ENCODE data around the gene PTPRC. TPM values are rescaled to one million over a fixed set of nuclear protein-coding genes. Genes with fewer than 3 reads are reported as not detected.

Gene PTPRC
- total and polyA plus RNA-seq, 12 donors, result 1.0 to 62.7 (median 5.3) TPM

GRCh38 chr1:198674009-198674408 is 35.2 kb downstream of the PTPRC start:
- ATAC-seq, result no peak
- WGBS, 2 donors, result 90 to 95% methylated on average over 2 of the region's 2 CpGs
- peak overlapping the region in 1 of 10 donors; percentile 15 for H3K27ac ChIP-seq

GRCh38 chr1:198676253-198676652 is 37.4 kb downstream of the PTPRC start:
- peak overlapping the region in 1 of 10 donors; percentile 91 for H3K27ac ChIP-seq
- TF ChIP-seq CTCF (IDR thresholded peaks at IDR 0.05), result no peak
- DNase-seq, result no peak
- intact Hi-C loops (cut with DNase I), result no loop called here
- H3K27me3 ChIP-seq, result no peaks in the 10 kb centered on the region
- no peak for ATAC-seq
- no peaks in the 10 kb centered on the region for H3K9me3 ChIP-seq
- peaks cover 0 to 5% (median 0%) of the 10 kb centered on the region in 9 donors for H3K36me3 ChIP-seq
- H3K4me3 ChIP-seq, result no peak overlapping the region
- H3K4me1 ChIP-seq, result peaks cover 0 to 91% (median 0%) of the 10 kb centered on the region in 9 donors
- WGBS, 2 donors, result 55 to 70% methylated on average over 1 of the region's 1 CpG

More at GRCh38 chr1:198674009-198674408, 35.2 kb downstream of the PTPRC start:
- no peak for DNase-seq
- no peaks in the 10 kb centered on the region for H3K9me3 ChIP-seq
- no peaks in the 10 kb centered on the region for H3K36me3 ChIP-seq
- H3K27me3 ChIP-seq, result no peaks in the 10 kb centered on the region
- intact Hi-C loops (cut with DNase I), result no loop called here
- peaks cover 0 to 94% (median 0%) of the 10 kb centered on the region in 9 donors for H3K4me1 ChIP-seq
- no peak for TF ChIP-seq CTCF (IDR thresholded peaks at IDR 0.05)
- H3K4me3 ChIP-seq, result no peak overlapping the region

- ATAC-seq, result no peak
Measured at GRCh38 chr1:198677027-198677426, 38.2 kb downstream of the PTPRC start.

GRCh38 chr1:198677871-198678270 is 39.0 kb downstream of the PTPRC start:
- Histone ChIP-seq H3K27me3 (peaks cover 0 to 4% (median 0%) of the 10 kb centered on the region in 7 donors), H3K36me3 (peaks cover 0 to 5% (median 0%) of the 10 kb centered on the region in 9 donors), H3K4me1 (peaks cover 0 to 91% (median 0%) of the 10 kb centered on the region in 9 donors), H3K27ac (peak overlapping the region in 1 of 10 donors; percentile 91), H3K9me3 (no peaks in the 10 kb centered on the region), H3K4me3 (peak overlapping the region in 1 of 10 donors; percentile 15)
- intact Hi-C loops (cut with DNase I), result no loop called here
- DNase-seq (no peak), ATAC-seq (no peak)
- 87 to 89% methylated on average over 2 of the region's 2 CpGs for WGBS, 2 donors
- no peak for TF ChIP-seq CTCF (IDR thresholded peaks at IDR 0.05)

More at GRCh38 chr1:198677027-198677426, 38.2 kb downstream of the PTPRC start:
- no peak for DNase-seq
- Histone ChIP-seq H3K36me3 (peaks cover 0 to 5% (median 0%) of the 10 kb centered on the region in 9 donors), H3K27ac (peak overlapping the region in 1 of 10 donors; percentile 91), H3K4me3 (no peak overlapping the region), H3K9me3 (no peaks in the 10 kb centered on the region), H3K27me3 (peaks cover 0 to 4% (median 0%) of the 10 kb centered on the region in 7 donors), H3K4me1 (peaks cover 0 to 90% (median 0%) of the 10 kb centered on the region in 9 donors)
- intact Hi-C loops (cut with DNase I), result no loop called here
- 68 to 69% methylated on average over 1 of the region's 1 CpG for WGBS, 2 donors
- no peak for TF ChIP-seq CTCF (IDR thresholded peaks at IDR 0.05)

All from heart right ventricle (tissue), 16 donors.